ENCODE data around the gene WSB1.

WSB1 gene

DNA sequence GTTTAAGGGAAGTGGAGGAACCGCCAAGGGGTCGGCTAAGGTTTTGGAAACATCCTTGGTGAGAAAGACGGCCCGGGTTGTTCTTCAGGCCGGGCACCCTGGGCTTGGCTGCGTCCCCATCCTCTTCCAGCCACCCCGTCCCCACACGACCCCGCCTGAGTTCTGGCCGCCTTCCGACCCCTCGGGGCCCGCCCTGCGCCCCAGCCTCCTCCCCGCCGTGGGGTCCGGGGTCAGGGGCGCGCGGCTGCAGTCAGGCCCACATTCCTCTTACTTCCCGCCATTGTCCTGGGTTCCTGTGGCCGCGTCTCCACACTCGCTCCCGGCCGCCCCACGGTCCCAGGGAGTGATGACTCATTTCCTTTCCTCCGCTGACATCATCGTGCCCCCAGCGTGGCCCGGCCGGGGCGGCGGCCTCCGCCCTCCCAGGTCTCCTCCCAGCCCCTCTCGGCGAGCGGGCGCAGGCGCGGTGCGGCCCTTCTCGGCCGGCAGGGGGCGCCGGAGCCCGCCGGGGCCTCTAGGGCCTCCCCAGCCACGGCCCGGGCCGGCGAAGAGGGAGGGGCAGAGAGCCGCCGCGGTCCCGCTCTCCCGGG, 59.6 kb downstream of the WSB1 start:
- in situ Hi-C loops (cut with HindIII; ENCODE audit: low sequenced_read_pairs), result no loop called here

DNA sequence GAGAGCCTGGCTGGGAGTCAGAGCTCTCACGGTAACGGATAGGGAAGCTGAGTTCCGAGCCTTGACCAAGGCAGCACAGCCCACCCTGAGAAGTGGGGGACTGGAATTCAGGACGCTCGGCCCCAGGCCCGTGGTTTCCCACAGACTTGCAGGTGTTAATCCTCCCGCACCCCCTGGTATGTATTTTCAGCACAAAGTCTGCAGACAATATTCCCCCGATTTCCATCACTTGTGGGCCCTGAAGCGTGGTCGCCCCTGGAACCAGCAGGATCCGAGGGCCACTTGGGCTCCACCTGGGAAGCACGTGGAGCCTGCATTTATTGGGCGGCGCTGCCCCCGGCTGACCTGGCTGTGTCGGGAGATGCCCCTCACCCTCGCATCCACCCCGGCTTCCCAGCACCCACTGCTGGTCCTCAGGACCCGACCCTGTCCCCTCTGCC, 60.2 kb downstream of the WSB1 start:
- in situ Hi-C loops (cut with HindIII; ENCODE audit: low sequenced_read_pairs), result no loop called here

- in situ Hi-C loops (cut with HindIII; ENCODE audit: low sequenced_read_pairs), result no loop called here
These were observed 60.7 kb downstream of the WSB1 start for GRCh38 chr17:27354491-27355081.

DNA sequence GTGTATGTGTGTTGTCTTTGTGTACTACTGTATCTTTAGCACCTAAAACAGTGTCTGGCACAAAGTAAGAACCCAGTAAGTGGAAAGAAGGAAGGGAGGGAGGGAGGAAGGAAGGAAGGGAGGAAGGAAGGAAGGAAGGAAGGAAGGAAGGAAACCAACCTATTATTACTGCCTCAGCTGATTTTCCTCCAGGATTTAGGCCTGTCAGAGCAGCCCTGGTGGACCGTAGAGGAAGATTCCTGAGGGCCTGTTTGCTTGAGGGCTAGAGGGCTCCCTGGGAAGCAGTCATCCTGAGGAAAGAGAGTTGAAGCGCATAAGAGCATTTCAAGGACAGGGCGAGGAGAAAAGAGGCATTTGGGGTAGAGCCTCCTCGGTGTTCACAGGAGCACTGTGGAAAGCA, 61.5 kb downstream of the WSB1 start:
- in situ Hi-C loops (cut with HindIII; ENCODE audit: low sequenced_read_pairs), result no loop called here

DNA sequence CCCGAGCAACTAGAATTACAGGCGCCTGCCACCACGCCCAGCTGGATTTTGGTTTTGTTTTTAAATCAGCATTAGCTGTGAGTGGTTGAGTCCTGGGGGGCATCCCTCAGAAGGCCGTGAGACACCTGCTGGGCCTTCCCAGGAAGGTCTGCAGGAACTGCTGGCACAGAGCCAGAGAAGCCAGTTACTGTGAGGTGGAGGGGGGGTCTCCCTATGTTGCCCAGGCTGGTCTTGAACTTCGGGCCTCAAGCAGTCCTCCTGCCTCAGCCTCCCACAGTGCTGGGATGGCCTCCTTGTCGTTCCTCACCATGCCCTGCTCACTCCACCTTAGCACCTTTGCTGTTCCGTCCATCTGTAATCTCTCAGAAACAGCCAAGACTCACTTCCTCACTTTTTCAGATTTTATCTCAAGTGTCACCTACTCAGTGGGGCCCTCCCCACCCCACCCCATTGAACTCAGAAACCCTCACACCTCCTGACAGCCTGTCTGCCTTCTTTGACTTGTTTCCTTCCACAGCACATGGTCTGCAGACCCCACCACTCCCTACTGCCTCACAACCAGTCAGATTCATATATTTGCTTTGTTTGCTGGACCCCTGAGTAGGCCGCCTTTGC, 62.3 kb downstream of the WSB1 start:
- in situ Hi-C loops (cut with HindIII; ENCODE audit: low sequenced_read_pairs), result no loop called here

- in situ Hi-C loops (cut with HindIII; ENCODE audit: low sequenced_read_pairs), result no loop called here
These were observed 63.3 kb downstream of the WSB1 start for GRCh38 chr17:27357236-27357635.

DNA sequence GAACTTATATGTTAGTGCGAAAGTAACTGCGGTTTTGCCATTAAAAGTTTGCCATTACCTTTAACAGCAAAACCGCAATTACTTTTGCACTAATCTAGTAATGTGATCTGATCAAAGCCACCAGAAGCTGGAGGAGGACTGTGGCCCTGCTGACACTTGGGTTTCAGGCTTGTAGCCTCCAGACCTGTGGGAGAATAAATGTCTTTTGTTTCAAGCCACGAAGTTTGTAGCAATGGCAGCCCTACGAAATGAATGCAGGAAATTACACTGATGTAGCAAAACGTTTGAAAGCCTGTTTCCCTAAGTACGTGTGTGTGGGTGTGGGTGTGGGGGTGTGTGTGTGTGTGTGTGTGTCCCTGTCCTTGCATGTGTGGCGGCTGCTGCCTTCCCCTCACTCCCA, 66.6 kb downstream of the WSB1 start:
- in situ Hi-C loops (cut with HindIII; ENCODE audit: low sequenced_read_pairs), result no loop called here

- in situ Hi-C loops (cut with HindIII; ENCODE audit: low sequenced_read_pairs), result no loop called here
These were observed 67.8 kb downstream of the WSB1 start for GRCh38 chr17:27361695-27362094.

DNA sequence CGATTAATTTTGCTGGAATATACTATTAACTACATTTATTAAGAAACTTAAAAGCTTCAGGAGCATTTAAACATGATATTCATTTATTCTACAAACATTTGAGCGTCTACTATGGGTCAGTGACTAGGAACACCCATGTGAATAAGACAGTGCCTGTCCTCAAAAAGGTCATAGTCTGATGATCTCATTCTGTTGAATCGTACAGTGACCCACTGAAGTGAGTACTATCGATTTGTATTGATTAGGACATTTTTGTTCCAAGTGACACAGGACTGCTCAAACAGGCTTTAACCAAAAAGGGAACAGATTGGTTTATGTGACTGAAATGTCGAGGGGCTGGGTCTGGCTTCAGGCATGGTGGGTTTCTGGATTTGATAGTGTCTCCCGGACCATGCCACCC, 68.6 kb downstream of the WSB1 start:
- in situ Hi-C loops (cut with HindIII; ENCODE audit: low sequenced_read_pairs), result no loop called here

- in situ Hi-C loops (cut with HindIII; ENCODE audit: low sequenced_read_pairs), result no loop called here
These were observed 69.0 kb downstream of the WSB1 start for GRCh38 chr17:27362909-27363308.

GRCh38 chr17:27363326-27363725, 69.4 kb downstream of the WSB1 start:
- in situ Hi-C loops (cut with HindIII; ENCODE audit: low sequenced_read_pairs), result no loop called here

All from DLD1 (cell line).